Measurements from ENCODE around the gene MAVS.
"Not testable (repeated sequence)": the region's sequence is repeated elsewhere in the genome, so short reads cannot be mapped to it uniquely, and the experiment has no call there.

MAVS gene

DNA sequence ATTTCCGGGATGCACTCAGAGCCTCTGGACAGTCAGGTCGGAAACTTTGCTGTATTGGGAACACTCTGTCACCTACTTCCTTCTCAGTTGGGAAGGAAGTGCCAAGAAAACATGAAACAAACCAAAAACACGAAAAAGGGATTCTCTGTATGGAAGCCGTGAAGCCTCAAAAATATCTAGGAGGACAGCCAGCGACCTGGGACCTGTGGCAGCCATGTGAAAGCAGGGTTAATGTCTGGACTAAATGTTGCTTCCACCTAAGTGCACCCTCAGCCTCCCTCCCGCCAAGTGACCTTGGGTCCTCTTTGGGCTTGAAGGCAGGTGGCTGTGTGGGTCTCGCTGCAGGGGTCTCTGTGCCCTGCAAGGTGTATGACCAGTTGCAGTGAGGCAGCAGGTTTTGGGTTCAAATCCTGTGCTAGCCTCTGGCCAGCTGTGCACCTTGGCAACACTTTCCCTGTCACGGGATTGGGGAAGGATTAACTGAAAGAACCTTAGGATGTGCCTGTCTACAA is 851 bp downstream of the MAVS start:
- DNase-seq, result peak in 1 of 56 donors; percentile 48

DNA sequence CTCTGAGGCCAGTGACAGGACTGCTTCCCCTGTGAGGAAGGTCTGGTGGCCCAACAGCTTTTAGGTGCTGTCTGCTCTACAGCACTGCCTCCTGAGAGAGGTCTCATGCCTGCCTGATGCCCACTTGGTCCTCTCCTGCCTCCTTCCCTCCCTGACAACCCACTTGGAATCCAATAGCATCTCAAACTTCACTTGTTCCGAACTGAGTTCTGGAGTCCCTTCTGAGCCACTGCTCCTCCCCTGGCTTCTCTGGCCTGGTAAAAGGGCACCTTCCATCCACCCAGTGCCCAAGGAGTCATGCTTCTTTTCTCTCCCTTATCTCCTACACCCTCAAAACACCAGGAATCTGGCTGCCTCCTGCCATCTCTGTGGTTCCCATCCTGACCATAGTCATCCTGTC is 1.9 kb downstream of the MAVS start:
- no peak for DNase-seq

DNA sequence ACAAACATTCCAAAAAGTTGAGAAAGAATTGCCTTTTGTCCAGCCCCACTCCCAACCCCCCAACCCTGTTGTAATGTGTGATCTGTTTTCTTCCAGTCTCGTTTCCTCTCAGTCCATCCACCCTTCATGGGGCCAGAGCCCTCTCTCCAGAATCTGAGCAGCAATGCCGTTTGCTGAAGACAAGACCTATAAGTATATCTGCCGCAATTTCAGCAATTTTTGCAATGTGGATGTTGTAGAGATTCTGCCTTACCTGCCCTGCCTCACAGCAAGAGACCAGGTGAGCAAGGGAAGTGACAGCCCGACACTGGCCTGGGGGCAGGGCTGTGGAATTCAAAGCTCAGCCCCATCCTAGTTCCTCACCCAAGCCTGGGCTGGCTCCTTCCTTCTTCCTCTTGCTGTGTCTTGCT is 7.8 kb downstream of the MAVS start:
- DNase-seq, result no peak

DNA sequence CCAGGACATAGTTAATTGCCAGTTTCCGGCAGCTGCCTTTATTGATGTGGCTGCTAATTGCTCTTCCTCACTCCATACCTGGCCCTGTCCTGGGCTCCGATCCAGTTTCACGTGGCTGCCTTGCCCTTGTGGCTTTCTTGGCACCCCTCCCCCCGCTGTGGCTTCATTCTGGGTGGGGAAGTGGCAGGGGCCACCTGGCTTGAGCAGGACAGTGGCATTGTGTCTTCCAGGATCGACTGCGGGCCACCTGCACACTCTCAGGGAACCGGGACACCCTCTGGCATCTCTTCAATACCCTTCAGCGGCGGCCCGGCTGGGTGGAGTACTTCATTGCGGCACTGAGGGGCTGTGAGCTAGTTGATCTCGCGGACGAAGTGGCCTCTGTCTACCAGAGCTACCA is 10.8 kb downstream of the MAVS start:
- no peak for DNase-seq

DNA sequence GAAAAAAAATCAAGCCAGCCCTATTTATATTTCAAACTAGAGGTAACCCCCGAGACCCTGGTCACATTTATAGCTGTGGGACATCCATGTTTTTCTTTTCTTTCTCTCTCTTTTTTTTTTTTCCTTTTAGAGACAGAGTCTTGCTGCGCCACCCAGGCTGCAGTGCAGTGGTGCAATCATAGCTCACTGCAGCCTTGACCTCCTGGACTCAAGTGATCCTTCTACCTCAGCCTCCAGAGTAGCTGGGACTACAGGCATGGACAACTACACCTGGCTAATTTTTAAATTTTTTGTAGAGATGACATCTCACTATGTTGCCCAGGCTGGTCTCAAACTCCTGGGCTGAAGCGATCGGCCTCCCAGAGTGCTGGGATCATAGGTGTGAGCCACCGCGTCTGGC is 12.1 kb downstream of the MAVS start:
- DNase-seq, result no peak

DNA sequence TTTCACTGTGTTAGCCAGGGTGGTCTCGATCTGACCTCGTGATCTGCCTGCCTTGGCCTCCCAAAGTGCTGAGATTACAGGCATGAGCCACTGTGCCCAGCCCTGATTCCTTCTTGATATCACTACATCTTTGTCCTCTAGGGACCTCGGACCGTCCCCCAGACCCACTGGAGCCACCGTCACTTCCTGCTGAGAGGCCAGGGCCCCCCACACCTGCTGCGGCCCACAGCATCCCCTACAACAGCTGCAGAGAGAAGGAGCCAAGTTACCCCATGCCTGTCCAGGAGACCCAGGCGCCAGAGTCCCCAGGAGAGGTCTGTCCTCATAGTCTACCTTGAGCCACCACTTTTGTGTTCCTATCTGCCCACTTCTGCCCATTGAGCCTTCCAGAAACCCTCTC is 14.6 kb downstream of the MAVS start:
- DNase-seq, result no peak

DNA sequence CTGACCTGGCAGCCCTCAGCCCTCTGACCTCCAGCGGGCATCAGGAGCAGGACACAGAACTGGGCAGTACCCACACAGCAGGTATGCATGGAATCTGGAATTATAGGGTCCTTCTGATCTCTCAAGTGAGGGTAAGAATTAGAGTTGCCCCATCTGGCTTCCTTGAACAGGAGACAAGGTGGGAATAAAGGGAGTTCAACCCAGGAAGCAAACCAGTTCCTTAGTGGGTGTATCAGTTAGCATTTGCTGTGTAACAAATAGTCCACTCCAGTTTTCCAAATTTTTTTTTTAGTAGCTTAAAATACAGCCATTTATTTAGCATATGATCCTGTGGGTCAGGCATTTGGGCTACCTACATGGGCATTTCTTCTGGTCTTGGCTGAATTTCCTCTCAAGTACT is 15.7 kb downstream of the MAVS start:
- DNase-seq, result no peak

DNA sequence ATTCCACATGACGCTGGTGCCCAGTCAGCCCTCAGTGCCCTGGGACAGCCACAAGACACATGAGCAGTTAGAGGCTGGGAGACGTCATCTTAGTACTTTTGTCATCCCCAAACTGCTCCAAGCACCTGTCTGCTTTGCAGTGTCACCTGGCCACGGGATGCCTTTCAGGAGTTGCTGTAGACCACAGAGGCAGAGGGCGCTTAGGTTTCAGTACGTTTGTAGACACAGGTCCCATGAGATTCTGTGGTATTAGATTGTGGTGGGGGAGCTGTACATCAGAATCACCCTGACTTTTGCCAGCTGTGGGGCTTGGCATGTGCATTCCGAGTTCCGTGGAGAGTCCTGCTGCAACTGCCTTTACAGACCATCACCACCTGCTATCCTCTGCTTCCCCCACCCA is 16.7 kb downstream of the MAVS start:
- DNase-seq, result no peak

DNA sequence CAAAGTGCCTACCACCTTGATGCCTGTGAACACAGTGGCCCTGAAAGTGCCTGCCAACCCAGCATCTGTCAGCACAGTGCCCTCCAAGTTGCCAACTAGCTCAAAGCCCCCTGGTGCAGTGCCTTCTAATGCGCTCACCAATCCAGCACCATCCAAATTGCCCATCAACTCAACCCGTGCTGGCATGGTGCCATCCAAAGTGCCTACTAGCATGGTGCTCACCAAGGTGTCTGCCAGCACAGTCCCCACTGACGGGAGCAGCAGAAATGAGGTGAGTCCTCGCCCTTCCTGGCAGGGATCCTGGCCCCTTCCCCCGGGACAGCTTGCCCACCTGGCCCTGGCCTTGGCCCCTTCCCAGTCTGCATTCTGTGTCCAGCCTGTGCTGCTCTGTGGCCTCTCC is 17.9 kb downstream of the MAVS start:
- peak in 1 of 56 donors; percentile 4 for DNase-seq

DNA sequence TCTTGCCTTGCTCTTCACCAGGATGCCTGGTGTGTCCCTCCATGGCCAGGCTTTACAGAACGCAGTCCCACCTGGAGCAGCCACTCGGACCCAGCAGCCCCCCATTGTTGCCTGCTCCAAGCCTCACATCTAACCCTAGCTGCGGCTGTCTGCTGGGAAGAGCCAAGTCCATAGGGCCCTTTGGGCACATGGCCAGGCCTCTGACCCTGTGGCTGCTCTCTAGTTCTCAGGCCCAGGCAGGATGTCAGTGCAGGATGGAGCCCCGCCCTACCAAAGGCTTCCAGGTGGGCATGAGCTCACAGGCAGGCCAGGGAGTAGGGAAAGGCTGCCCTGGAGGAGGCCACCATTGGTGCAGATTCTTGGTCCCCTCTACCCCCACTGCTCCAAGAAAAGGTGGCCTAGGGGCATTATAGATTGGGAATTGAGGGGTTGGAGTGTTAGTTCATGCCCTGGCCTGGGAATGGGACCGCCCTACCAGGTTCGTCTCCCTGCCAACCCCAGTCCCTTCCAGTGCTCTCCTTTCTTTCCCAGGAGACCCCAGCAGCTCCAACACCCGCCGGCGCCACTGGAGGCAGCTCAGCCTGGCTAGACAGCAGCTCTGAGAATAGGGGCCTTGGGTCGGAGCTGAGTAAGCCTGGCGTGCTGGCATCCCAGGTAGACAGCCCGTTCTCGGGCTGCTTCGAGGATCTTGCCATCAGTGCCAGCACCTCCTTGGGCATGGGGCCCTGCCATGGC is 18.7 kb downstream of the MAVS start:
- no peak for DNase-seq

DNA sequence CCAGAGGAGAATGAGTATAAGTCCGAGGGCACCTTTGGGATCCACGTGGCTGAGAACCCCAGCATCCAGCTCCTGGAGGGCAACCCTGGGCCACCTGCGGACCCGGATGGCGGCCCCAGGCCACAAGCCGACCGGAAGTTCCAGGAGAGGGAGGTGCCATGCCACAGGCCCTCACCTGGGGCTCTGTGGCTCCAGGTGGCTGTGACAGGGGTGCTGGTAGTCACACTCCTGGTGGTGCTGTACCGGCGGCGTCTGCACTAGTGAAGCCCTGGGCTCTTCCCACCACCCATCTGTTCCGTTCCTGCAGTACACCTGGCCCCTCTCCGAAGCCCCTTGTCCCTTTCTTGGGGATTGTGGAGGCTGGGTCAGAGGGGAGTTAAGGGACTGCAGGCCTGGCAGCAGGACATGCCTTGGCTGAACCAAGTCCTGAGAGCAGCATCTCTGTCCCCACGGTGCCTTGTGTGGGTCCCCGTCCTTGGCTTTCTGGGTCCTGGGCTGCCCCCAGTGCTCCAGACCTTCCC is 19.3 kb downstream of the MAVS start:
- no peak for DNase-seq

DNA sequence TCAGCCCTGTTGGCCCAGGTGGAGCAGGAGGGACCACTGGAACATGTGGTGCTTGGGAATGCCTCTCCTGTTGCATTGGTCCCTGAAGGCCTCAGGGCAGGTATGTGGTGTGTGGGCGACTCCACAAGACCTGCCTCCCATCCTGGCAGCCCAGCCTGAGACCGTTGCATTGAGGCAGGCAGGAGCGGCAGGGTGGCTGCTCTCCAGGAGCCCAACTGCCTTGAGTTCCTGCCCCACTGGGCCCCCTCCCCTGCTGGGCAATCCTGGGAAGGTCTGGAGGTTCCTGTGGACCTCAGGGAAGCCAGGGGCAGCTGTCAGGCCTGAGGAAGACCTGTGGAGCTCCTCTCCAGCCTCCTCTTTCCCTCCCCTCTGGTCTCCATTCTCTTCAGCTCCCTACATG is 19.8 kb downstream of the MAVS start:
- DNase-seq, result no peak

DNA sequence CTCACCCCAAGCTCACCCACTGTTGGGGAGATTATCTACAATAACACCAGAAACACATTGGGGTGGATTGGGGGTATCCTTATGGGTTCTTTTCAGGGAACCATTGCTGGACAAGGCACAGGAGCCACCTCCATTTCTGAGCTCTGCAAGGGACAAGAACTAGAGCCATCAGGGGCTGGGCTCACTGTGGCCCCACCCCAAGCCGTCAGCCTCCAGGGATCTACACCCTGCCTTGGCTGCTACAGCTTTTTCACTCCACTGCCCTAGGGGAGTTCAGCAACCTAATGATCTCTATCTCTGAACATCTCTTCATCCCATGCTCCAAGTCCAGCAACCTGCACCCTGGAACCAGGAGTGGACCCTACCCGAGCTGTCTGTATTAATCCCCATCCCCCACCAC is 21.2 kb downstream of the MAVS start:
- DNase-seq, result no peak

DNA sequence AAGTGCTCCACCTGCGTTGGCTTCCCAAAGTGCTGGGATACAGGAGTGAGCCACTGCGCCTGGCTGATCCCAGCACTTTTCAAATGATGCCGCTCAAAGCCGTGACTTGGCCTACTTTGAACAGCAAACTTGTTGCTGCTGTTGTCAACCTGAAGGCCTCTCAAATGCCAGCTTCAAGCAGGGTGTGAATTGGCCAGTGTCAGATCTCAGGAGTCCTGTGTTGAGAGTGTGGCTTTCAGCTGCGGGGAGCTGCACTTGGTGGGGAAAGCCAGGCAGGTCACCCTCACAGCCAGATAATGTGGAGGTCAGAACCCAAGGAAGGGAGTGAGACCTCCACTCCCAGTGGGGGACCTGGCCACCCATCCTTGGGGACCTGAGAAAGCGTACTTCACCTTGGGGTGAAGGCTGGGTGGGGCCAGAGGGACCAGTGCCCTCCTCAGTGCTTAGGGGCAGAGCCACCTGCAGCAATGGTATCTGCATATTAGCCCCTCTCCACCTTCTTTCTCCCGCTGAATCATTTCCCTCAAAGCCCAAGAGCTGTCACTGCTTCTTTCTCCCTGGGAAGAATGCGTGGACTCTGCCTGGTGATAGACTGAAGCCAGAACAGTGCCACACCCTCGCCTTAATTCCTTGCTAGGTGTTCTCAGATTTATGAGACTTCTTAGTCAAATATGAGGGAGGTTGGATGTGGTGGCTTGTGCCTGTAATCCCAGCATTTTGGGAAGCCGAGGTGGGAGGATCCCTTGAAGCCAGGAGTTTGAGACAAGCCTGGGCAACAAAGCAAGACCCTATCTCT is 23.4 kb downstream of the MAVS start:
- DNase-seq, result peak in 3 of 56 donors; percentile 13 to 30 (median 19)

DNA sequence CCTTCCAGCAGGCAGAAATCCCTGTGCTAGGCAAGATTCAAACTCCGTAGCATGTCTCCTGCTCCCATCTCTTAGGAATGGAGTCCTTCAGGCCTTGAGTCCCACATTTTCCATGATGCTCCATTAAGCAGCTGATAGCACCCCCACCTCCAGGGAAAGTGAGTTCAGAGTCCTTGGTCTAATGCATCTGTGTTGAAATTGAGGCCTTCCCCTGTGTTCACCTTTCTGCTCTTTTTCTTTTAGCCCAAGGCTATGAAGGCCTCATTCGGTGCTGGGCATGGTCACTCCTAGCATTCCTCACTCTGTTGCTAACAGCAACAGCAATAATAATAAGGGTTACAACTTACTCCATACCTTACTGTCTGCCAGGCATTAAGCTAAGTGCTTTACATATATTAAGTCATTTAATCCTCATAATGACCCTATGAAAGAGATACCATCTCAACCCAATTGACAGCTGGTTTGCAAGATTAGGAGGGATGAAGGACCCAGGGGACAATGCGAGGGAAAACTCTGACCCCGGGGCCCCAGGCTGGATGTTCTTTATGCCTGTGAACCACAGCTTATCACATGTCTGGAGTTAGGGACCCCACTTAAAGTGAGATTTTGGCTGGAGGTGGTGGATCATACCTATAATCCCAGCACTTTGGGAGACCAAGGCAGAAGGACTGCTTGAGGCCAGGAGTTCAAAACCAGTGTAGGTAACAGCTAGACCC is 25.1 kb downstream of the MAVS start:
- no peak for DNase-seq

DNA sequence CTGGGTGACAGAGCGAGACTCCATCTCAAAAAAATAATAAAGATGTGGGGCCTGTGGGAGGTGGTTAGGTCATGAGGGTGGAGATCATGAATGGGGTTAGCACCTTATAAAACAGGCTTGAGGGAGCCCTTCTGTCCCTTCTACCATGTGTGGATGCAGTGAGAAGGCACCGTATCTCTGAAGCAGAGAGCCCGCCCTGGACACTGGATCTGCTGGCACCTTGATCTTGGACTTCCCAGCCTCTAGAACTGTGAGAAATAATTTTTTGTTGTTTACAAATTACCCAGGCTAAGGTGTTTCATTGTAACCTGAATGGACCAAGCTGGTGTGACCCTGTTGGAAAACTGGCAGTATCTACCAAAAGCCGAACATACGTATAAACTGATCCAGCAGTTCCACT is 26.9 kb downstream of the MAVS start:
- no peak for DNase-seq

DNA sequence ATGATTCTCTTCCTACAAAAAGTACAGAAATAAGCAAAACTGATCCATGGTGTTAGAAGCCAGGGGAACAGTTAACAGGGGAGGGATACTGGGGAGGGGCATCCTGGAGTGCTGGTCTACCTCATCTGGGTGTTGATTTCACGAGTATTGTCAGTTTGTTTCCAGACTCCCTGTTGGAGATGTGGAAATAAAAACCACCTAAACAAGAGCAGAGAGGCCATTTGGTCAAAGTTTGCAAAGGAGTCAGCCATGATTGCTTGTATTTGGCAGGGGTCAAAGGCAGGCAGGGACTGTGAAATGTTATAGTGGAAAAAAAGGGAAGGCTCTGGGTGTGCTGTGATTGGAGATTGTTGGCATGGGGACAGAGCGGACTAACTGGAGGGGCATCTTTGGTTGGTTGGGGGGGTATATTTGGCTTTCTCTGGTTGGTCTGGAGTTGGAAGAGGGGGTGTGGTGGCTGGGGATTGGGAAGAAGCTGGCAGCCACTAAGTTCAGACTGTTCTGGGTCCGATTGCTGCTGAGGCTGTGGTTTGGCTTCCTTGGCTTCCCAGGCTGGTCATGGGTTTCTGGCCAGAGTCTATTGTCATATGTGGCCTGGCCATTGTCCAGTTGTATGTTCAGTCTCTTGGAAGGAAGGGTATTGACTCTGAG is 27.7 kb downstream of the MAVS start:
- DNase-seq, result no peak

DNA sequence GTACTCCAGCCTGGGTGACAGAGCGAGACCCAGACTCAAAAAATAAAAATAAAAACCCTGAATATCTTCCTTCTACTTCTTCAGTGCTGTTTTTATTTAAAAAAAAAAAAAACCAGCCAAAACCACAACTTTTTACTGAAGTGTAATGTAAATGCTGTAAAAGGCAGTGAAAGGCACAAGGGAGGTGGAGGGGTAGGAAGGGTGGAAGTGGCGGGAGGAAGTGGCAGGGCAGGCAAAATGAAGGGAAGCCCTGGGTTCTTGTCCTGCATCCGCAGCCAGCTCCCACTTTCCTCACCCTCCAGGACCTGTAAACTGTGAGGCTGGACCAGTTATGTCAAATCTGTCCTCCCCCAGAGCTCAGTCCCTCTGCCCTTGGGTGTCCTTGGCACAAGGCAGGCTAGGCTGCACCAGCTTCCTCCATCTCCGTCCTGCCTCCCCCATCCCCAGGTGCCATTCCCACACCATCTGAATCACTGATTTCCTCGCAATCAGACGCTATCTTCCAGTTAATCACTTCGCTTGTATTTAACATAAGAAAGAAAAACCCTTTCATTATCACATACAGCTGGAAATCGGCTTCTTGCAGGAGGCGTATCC is 28.8 kb downstream of the MAVS start:
- DNase-seq, result peak in 1 of 56 donors; percentile 11

DNA sequence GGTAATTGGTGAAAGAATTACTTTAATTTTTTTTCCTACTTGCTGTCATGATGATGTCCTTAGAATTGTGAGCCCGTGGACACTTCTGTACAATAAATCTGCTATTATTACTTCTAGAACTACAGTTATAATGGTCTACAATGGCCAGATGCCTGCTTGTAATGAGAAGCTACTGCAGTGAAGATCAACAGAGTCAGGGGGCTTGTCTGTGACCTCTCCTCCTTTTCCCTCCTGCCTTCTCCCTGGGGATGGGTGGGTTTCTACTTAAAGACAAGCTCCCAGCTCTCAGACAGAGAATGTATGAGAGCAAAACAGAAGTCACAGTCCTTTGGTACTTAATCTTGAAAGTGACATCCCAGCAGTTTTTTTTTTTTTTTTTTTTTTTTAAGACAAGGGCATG is 29.4 kb downstream of the MAVS start:
- no peak for DNase-seq

DNA sequence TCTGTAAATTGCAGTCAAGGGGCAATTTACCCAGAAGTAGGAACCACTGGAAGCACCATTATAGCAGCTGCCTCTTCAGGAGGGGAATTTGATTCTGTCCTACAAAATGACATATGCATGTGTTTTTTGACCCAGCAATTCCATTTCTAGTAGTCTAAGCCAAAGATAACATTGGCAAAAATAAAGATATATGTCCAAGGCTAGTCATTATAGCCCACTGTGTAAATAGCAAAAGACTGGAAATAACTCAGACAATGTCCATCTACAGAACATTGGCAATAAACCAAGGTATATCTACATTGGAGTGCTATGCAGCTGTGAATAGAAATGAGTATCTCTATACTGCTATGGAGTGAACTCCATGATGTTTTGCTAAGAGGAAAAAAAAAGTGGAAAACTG is 30.0 kb downstream of the MAVS start:
- DNase-seq, result no peak

DNA sequence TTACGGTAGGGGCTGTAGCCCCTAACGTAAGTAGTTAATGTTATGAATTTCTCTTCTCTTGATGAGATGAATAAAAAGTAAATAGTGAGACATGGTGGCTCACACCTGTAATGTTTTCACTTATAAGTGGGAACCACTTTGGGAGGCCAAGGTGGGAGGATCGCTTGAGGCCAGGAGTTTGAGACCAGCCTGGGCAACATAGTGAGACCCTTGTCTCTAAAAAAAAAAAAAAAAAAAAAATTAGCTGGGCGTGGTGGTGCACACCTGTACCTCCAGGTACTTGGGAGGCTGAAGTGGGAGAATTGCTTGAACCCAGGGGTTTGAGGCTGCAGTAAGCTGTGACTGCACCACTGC is 32.3 kb downstream of the MAVS start:
- DNase-seq, result not testable (repeated sequence)

Measured in nucleus accumbens (tissue), 56 donors.